Astrocyte (in vitro differentiated cells and primary cell): ENCODE results near the gene CTNND2.

Experiments used
- CTCF ChIP-seq: IDR thresholded peaks from 2 replicates; pipeline ENCODE4 v1.5.1; 2011; ENCODE audit warnings: low read depth, mild to moderate bottlenecking, inconsistent platforms, low read length, moderate library complexity; ENCODE audit not compliant: insufficient read depth
- EZH2 ChIP-seq: IDR thresholded peaks from 2 replicates; pipeline ENCODE4 v1.6.1; 2012; ENCODE audit warnings: mild to moderate bottlenecking, low read length, inconsistent platforms; ENCODE audit not compliant: insufficient read depth

DNA sequence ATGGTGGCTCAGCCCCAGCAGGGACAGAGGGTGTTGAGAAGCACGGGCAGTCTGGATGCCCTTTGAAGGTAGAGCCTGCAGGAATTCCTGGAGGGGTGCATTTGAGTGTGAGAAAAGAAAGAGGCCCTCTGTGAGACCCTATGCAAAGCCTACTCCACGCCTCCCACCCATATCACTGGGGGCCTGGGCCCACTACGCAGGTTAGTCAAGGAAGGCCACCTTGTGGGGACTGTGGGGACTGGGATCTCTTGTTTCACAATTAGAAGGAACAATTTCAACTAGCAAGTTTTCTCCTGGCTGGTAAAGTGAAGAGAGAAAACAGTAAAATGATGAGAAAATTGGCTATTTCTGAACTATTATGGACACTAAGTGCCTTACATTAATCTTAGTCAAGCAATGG lies 657.0 kb downstream of the CTNND2 start:
- TF ChIP-seq CTCF (no peak), EZH2 (no peak)
